Measurements from ENCODE around the gene EML5.

DNA sequence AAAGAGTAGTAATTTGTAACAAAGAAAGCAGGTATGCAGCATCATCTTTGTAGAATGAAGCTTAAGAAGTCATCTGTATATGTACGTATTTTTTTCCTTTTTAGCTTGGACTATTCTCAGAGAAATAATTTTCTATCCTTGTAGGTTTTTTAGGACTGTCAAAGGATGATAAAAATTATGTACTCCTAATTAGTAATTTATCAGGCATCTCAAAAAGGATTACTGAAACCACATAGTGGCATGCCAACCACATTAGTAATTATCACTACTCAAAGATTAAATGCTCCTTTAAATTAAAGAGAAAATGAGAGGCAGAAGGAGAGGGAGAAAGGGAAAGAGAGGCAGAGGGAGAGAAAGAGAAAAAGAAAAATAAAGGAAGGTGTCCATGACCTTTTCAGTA lies 49.0 kb upstream of the EML5 start:
- no peak for TF ChIP-seq POLR2A (IDR thresholded peaks at IDR 0.05)
- no peak for TF ChIP-seq CTCF (IDR thresholded peaks at IDR 0.05)
- no peak for TF ChIP-seq EP300 (IDR thresholded peaks at IDR 0.05)
